Osteocyte (in vitro differentiated cells): ENCODE data around the gene FAM193A. TPM values are rescaled to one million over a fixed set of nuclear protein-coding genes. Genes with fewer than 3 reads are reported as not detected.

Source experiments
- DNase-seq: peaks from one replicate; pipeline ENCODE4 v3.0.0; 2021; ENCODE audit warnings: mixed read lengths; ENCODE audit not compliant: unreplicated experiment; ENCODE audit errors: extremely low spot score
- H3K27ac Mint-ChIP-seq: one replicate; pipeline ENCODE4 v1.8.0; 2021; ENCODE audit warnings: mild to moderate bottlenecking, mixed read lengths; ENCODE audit not compliant: unreplicated experiment
- H3K27me3 Mint-ChIP-seq: one replicate; pipeline ENCODE4 v1.8.0; 2021; ENCODE audit warnings: mixed read lengths; ENCODE audit not compliant: unreplicated experiment
- H3K36me3 Mint-ChIP-seq: one replicate; pipeline ENCODE4 v1.8.0; 2021; ENCODE audit warnings: mixed read lengths; ENCODE audit not compliant: unreplicated experiment
- H3K4me1 Mint-ChIP-seq: one replicate; pipeline ENCODE4 v1.8.0; 2021; ENCODE audit warnings: mixed read lengths; ENCODE audit not compliant: unreplicated experiment
- H3K4me3 Mint-ChIP-seq: one replicate; pipeline ENCODE4 v1.8.0; 2021; ENCODE audit warnings: mild to moderate bottlenecking, moderate library complexity, mixed read lengths; ENCODE audit not compliant: unreplicated experiment
- H3K9me3 Mint-ChIP-seq: one replicate; pipeline ENCODE4 v1.8.0; 2021; ENCODE audit warnings: mixed read lengths; ENCODE audit not compliant: unreplicated experiment
- CTCF ChIP-seq: fragments of 200-600 bp; sonication (generic); IDR thresholded peaks from 2 replicates; pipeline ENCODE4 v1.5.0; 2021; ENCODE audit warnings: antibody characterized with exemption, mild to moderate bottlenecking, moderate library complexity
- total RNA-seq: library from RNA; stranded (reverse); gene quantifications from 2 replicates; pipeline ENCODE4 v1.2.1, GENCODE V29; 2021

FAM193A gene
- total RNA-seq, 1 donor from 2014 or later = 35.3 TPM

- Mint-ChIP-seq H3K36me3 (peaks cover 21% of the 10 kb centered on the region), H3K4me1 (peaks cover 2% of the 10 kb centered on the region), H3K9me3 (no peaks in the 10 kb centered on the region), H3K27me3 (no peaks in the 10 kb centered on the region), H3K27ac (no peak overlapping the region), H3K4me3 (no peak overlapping the region)
- DNase-seq = no peak
- no peak for TF ChIP-seq CTCF
These were observed 191.8 kb downstream of the FAM193A start for GRCh38 chr4:2728221-2728620.

GRCh38 chr4:2728806-2729532 lies 192.5 kb downstream of the FAM193A start:
- H3K4me3 Mint-ChIP-seq = no peak overlapping the region
- no peaks in the 10 kb centered on the region for H3K27me3 Mint-ChIP-seq
- no peak for TF ChIP-seq CTCF
- peaks cover 21% of the 10 kb centered on the region for H3K36me3 Mint-ChIP-seq
- H3K9me3 Mint-ChIP-seq = no peaks in the 10 kb centered on the region
- DNase-seq = no peak
- peaks cover 2% of the 10 kb centered on the region for H3K4me1 Mint-ChIP-seq
- no peak overlapping the region for H3K27ac Mint-ChIP-seq

- Mint-ChIP-seq H3K27me3 (no peaks in the 10 kb centered on the region), H3K9me3 (peaks cover 2% of the 10 kb centered on the region)
These were observed 193.1 kb downstream of the FAM193A start for GRCh38 chr4:2729533-2729875.

GRCh38 chr4:2731907-2732317 lies 195.5 kb downstream of the FAM193A start:
- H3K27ac Mint-ChIP-seq = no peak overlapping the region

More at GRCh38 chr4:2729533-2729875, 193.1 kb downstream of the FAM193A start:
- H3K4me1 Mint-ChIP-seq = no peaks in the 10 kb centered on the region
- H3K4me3 Mint-ChIP-seq = no peak overlapping the region
- peaks cover 24% of the 10 kb centered on the region for H3K36me3 Mint-ChIP-seq
- DNase-seq = no peak
- no peak overlapping the region for H3K27ac Mint-ChIP-seq
- TF ChIP-seq CTCF = no peak

GRCh38 chr4:2732526-2732925 lies 196.1 kb downstream of the FAM193A start:
- H3K27me3 Mint-ChIP-seq = no peaks in the 10 kb centered on the region
- H3K27ac Mint-ChIP-seq = no peak overlapping the region
- peaks cover 41% of the 10 kb centered on the region for H3K36me3 Mint-ChIP-seq
- H3K4me3 Mint-ChIP-seq = no peak overlapping the region
- no peaks in the 10 kb centered on the region for H3K4me1 Mint-ChIP-seq
- no peak for DNase-seq
- TF ChIP-seq CTCF = no peak
- H3K9me3 Mint-ChIP-seq = peaks cover 21% of the 10 kb centered on the region

More at GRCh38 chr4:2731907-2732317, 195.5 kb downstream of the FAM193A start:
- no peaks in the 10 kb centered on the region for H3K4me1 Mint-ChIP-seq
- peaks cover 21% of the 10 kb centered on the region for H3K9me3 Mint-ChIP-seq
- no peak for TF ChIP-seq CTCF
- no peak for DNase-seq
- H3K27me3 Mint-ChIP-seq = no peaks in the 10 kb centered on the region
- H3K4me3 Mint-ChIP-seq = no peak overlapping the region
- H3K36me3 Mint-ChIP-seq = peaks cover 41% of the 10 kb centered on the region
